G401.6 (cell line): Measurements from ENCODE around the gene ZGPAT.
"Not testable (repeated sequence)": the region's sequence is repeated elsewhere in the genome, so short reads cannot be mapped to it uniquely, and the experiment has no call there.

ENCODE experiments used
- FAIRE-seq: peaks from 2 replicates; lab custom pipeline; 2012; peaks lifted over from hg19 to GRCh38; lab: Jason Lieb, UNC

ZGPAT gene, protein sequence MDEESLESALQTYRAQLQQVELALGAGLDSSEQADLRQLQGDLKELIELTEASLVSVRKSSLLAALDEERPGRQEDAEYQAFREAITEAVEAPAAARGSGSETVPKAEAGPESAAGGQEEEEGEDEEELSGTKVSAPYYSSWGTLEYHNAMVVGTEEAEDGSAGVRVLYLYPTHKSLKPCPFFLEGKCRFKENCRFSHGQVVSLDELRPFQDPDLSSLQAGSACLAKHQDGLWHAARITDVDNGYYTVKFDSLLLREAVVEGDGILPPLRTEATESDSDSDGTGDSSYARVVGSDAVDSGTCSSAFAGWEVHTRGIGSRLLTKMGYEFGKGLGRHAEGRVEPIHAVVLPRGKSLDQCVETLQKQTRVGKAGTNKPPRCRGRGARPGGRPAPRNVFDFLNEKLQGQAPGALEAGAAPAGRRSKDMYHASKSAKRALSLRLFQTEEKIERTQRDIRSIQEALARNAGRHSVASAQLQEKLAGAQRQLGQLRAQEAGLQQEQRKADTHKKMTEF

DNA sequence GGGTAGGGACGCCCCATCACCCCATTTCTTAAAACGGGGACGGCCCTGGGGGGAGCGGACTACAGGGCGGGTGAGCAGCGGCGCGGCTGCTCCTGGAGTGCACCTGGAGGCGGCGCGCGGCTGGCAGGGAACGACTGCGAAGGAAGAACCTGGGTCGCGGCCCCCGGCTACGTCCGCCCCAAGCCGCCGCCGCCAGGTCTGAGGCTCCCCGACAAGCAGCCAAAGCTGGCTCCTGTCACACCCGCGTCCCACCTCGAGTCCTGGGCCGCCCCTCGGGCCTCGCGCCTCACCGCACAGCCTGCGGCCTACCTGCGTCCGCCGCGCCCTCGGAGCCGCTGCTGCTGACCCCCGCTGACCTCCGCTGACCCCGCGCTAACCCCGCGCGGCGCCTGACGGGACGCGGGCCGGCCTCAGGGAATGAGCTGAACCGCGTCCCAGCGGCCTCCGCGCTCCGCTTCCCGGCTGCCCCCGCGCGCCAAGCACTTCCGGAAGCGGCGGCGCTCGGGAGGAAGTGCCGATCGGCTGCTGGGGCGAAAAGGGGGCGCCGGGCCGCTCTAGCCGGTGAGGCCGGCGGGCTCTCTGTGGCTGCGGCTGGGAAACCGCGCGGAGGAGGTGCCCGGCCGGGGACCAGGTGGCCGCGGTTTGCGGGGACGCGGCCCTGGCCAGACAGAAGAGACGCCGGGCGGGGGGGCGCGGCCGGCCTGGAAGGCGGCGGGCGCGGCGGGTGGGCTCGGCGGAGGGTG, at the start of gene ZGPAT, which contains the start of gene ARFRP1:
TSS of gene ZGPAT (plus strand) at position 482 of the 743 bp plus-strand sequence. CDS start 542 bp downstream, outside the sequence.
TSS of gene ARFRP1 (minus strand) at position 419 of the 743 bp plus-strand sequence. CDS start 885 bp downstream, outside the sequence.
- no peak for FAIRE-seq

DNA sequence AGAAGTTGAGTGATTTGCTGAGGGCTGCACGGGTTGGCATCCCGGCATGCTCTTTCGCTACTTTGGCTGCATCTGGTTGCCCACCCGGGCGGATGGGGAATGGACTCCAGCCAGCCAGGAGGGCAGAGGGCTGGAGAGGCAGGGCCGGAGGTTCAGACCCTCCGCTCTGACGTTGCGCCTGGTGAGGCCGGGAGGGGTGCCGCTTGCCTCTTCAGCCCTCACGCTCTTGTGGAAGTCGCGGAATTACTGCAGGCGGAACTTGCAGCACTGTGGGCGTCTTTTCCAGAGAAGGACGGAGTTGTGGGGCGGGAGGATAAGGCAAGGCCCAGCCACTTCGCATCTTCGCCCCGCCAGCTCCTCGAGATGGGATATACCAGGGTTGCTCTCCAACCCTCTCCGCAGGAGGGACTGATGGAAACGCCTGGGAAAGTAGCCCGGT, 49.1 kb upstream of the ZGPAT start:
- FAIRE-seq, result no peak

DNA sequence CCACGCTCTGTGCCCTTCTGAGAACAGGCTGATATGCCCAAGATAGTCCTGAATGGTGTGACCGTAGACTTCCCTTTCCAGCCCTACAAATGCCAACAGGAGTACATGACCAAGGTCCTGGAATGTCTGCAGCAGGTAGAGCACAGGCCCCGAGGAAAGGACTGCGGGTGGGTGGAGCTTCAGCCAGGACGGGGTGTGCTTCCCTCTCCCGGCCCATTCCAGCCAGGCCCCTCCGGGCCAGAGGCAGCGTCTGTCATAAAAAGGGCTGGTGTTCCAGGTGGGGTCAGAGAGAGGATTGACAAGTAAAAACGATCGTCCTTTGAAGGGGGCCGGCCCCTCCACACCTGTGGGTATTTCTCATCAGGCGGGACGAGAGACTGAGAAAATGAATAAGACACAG, 48.5 kb upstream of the ZGPAT start:
- FAIRE-seq, result no peak

DNA sequence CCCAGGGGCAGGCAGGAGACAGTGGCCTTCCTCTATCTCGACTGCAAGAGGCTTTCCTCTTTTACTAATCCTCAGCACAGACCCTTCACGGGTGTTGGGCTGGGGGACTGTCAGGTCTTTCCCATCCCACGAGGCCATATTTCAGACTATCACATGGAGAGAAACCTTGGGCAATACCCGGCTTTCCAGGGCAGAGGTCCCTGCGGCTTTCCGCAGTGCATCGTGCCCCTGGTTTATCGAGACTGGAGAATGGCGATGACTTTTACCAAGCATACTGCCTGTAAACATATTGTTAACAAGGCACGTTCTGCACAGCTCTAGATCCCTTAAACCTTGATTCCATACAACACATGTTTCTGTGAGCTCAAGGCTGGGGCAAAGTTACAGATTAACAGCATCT, 47.7 kb upstream of the ZGPAT start:
- FAIRE-seq, result not testable (repeated sequence)

DNA sequence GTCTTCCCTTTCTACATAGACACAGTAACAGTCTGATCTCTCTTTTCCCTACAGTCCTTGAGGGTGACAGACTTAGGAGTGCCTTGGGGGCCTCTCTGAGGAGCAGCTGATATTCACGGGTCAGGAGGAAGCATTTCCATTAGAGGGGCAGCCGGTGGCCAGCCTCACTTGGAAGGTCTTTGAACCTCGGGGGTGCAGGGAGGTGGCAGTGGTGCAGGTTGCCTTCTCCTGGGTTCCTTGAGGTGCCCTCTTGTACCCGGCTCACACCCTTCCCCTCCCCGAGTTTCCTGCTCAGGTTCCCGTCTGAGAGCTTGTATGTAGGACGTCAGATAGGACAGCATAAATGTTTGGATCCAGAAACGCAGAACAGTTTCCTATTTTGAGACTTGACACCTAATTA, 47.2 kb upstream of the ZGPAT start:
- FAIRE-seq, result no peak

DNA sequence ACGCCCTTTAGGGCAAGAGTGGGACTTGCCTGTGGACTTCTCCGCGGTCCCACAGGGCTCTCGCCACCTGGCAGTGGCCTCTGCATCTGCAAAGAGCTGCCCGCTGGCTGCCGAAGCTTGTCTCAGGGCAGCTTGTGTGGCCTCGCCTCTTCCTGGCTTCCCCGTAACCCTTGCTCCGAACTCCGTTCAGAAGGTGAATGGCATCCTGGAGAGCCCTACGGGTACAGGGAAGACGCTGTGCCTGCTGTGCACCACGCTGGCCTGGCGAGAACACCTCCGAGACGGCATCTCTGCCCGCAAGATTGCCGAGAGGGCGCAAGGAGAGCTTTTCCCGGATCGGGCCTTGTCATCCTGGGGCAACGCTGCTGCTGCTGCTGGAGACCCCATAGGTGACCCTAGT, 46.7 kb upstream of the ZGPAT start:
- no peak for FAIRE-seq

DNA sequence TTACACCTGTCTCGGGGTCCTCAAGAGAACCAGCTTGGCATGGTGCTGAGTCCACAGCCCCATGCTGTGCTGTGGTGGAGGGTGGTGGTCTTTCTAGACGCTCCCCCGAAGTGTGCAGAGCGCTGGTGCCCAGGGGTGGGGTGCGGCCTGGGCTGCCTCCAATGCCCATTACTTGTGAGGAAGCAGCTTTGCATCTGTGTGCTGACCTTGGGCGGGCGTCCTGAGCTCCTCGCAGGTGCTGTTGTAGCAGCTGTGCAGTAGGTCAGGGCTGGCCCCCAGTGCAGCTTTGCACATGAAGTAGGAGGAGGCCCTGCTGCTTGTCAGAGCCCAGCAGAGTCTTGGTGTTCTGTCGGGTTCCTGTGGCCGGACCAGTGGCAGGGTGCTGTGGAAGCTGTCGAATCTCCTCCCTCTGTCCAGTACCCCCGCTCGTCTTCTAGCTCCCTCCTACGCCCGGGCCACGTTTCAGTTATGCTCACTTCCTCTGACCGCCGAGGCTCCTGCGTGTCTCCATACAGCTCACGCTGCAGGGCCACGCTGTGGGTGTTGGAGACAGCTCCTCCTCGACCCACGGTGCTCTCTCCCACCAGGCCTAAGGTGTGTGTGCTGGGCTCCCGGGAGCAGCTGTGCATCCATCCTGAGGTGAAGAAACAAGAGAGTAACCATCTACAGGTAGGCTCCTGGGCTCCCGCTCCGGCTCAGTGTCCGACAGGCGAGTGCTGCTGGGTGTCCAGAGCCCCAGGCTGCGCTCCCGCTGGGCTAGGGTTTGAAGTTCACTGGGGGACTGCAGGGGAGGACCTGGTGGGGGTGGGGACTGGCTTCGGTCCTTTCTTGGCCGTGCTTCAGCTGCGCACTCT, 45.7 kb upstream of the ZGPAT start:
- FAIRE-seq, result no peak

DNA sequence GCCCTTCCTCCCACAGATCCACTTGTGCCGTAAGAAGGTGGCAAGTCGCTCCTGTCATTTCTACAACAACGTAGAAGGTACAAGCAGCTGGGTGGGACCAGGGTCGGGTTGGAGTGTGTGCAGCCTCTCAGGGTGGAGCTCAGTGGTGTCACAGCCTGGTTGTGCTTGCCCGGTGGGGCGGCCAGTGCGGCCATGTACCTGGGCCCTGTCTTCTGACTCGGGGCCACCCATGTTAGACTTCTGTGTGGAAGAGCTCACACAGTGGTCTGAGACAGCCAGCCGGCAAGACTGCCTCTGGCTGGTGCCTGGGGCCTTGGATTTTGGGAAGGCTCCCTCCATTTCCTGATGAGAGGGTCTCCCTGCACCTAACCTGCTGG, 45.0 kb upstream of the ZGPAT start:
- FAIRE-seq, result no peak

DNA sequence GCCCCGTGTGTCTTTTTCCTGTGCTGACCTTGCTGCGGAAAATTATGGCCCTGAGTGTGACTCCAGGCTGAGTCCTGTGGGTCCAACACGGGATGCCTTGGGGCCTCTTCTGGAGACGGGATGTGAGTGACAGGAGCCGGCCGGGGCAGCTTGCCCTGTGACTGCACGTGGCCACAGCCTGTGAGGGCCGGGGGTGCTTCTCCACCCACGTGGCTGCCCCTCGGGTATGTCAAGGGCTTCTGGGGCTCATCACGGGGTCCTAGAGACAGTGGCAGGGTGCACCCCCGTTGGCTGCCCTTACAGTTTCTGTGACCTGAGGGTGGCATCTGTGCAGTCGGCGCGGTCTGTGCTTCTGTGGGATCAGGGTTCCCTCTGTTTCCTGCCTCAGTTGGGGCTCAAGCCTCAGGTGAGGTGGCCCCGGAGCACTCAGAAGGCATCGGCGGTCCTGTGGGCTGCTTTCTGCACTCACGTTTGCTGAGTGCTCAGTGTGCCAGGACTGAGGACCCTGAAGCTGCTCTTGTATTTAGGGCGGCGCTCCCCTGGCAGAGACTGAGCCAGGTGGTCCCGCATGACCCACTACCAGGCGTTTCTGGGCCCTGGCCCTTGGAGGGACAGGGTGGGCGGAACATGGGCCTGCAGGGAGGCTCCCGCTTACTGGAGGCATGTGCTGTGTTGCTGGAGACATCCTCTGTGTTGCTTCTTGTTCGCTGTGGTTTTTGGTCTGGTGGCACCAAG, 44.3 kb upstream of the ZGPAT start:
- no peak for FAIRE-seq

DNA sequence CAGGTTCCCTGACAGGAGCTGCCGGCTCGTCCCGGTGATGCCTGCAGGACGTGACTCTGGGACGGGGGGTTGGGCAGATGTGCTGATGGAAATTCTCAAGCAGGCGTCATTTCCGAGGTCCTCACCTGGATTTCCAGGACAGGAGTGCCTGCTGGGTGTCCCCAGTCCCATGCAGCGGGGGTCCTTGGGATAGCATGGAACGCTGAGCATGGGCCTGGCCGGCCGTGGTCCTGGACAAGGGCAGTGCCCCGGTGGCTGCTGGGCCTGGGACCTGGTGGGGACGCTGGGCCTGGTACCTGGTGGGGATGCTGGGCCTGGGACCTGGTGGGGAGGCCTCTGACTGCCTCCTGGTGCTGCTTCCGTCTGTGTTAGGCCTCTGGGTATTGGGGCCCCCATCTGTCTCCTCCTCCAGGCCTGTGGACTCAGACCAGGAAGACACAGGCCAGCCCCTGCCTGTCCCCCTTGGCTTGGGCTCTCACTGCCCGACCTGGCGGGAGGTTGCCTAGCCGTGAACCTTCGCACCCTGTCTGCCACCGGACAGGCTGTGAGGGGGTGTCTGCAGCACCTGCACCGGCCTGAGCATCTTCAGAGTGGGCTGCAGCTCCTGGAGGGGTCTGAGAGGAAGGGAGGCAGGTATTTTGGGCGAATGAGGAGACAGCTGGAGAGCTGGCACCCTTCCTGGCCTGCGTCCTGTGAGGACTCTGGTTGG, 43.5 kb upstream of the ZGPAT start:
- FAIRE-seq, result no peak

DNA sequence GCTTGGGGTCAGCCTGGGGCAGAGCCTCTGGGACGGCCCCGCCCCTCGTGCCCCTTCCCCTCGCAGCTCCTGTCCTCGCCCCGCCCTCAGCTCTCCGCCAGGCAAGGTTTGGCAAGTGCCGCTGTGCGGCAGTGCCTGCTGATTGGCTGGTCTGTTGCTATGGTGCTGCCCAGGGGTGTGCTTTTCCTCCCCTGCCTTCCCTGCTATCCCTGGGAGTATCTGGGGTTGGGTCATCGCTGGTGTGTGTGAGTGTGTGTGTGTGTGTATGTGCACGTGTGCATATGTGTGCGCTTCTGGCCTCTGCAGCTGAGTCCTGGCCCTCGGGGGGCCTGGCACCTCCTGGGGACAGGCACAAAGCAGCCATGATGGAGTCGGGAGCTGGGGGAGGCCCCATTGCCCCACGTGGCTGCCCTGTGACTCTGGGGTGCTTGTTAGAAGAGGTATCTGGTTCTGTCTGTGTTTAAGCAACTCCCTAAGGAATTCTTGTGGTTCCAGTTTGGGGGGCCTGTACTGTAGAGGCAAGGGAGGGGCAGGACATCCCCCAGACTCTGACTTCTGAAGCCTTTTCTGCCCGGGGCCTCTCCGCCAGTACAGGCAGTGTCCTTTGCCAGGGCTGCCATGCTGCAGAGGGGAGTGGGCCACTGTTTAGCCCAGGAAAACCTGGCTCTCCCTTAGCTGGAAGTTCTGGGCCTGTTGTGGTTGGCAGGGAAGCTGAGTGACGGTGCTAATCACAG, 42.8 kb upstream of the ZGPAT start:
- no peak for FAIRE-seq

DNA sequence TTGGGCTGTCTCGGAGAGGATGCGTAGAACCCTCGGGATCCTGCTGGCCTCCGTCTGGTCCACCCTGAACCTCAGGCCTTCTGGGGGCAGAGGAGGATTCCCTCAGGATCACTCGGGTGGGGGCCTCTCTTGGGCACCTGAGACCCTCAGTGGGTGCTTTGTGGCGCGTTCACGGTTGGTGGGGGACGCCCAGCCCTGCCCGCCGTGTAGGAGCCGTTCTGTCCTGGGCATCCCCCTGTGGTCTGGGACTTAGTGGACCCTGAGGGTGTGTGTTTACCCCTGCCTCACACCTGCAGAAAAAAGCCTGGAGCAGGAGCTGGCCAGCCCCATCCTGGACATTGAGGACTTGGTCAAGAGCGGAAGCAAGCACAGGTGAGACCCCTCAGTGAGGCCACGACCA, 42.1 kb upstream of the ZGPAT start:
- no peak for FAIRE-seq

DNA sequence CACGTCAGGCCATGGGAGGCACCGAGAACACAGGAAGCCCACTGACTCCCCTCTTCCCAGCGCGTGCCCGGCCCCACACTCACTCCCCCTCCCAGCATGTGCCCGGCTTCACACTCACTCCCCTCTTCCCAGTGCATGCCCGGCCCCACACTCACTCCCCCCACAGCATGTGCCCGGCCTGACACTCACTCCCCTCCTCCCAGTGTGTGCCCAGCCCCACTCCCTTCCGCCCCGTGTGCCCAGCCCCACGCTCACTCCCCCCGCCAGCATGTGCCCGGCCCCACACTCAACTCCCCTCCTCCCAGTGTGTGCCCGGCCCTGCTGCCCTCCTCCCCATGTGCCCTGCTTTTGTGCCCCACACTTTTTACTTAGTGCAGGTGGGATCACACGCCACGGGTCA, 40.0 kb upstream of the ZGPAT start:
- no peak for FAIRE-seq

DNA sequence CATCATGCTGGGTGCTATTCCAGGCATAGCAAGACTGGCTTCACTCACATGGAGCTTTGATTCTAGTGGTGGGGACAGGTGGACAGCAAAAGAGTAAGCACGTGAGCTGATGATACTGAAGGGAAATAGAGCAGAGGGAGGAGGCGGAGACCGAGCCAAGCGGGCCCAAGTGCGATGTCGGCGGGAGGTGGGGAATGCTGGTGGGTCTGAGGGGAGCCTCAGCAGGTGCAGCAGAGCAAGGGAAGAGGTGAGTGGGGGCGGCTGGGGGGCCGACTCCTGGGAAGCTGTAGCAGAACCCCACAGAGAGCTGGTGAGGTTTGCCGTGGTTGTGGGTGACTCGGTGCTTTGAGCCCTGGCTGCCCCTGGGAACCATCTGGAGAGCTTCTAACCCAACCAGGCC, 39.5 kb upstream of the ZGPAT start:
- no peak for FAIRE-seq

DNA sequence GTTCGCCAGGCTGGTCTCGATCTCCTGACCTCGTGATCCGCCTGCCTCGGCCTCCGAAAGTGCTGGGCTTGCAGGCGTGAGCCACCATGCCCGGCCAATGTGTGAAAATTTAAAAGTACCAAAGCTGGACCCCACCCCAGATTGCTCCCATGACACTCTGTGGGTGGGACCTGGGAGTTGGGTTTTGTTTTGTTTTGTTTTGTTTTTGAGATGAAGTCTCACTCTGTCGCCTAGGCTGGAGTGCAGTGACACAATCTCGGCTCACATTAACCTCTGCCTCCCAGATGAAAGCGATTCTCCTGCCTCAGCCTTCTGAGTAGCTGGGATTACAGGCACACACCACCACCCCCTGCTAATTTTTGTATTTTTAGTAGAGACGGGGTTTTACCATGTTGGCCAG, 36.1 kb upstream of the ZGPAT start:
- FAIRE-seq, result not testable (repeated sequence)

DNA sequence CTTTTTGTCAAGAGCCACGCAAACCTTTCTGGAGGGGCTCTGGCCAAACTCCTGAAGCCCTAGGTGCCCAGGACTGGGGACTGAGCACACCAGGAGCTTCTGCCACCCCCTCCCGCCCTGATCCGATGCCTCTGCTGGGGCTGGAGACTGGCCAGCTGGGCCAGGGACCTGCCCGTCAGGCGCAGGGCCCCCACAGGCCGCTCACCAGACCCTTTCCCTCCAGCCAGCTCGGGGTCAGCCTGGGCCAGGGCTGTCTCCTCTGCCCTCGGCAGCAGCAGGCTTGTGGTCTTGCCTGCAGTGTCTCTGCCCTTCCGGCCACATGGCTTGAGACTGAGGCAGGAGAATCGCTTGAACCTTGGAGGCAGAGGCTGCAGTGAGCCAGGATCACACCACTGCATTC, 35.2 kb upstream of the ZGPAT start:
- no peak for FAIRE-seq

DNA sequence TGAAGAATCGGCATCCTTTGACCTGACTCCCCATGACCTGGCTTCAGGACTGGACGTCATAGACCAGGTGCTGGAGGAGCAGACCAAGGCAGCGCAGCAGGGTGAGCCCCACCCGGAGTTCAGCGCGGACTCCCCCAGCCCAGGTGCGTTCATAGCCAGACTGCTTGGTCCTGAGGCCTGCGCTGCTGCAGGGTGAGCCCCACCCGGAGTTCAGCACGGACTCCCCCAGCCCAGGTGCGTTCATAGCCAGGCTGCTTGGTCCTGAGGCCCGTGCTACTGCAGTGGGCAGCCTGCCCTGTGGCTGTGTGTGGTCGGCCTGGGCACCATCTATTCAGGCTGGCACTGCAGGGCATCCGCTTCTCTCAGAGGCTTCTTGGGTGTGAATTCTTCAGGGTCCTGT, 33.9 kb upstream of the ZGPAT start:
- FAIRE-seq, result no peak

DNA sequence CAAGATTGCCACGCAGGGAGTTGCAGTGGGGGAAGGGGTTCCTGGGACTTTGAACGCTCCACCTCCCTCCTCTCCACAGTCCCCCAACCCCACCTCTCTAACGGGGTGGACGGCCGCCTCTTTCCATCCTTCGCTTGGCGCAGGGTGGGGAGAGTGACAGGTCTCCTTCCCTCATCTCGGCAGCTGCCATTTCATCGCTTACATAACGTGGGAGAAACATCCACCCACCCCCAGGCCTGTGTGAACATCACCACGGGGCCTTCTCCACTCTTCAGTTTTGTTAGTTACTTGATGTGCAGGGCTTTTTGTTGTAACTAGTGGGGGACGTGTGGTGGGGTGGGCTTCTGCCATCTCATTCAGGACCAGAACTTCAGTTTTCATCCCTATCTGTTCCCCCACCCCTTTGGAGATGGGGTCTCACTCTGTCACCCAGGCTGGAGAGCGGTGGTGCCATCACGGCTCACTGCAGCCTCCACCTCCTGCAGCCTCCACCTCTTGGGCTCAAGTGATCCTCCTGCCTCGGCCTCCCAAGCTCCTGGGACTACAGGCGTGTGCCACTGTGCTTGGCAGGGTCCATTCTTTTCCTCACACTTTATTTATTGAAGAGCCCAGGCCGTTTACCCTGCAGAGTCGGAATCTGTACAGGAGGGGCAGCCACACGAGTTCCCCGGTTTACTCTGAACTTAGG, 32.0 kb upstream of the ZGPAT start:
- no peak for FAIRE-seq

DNA sequence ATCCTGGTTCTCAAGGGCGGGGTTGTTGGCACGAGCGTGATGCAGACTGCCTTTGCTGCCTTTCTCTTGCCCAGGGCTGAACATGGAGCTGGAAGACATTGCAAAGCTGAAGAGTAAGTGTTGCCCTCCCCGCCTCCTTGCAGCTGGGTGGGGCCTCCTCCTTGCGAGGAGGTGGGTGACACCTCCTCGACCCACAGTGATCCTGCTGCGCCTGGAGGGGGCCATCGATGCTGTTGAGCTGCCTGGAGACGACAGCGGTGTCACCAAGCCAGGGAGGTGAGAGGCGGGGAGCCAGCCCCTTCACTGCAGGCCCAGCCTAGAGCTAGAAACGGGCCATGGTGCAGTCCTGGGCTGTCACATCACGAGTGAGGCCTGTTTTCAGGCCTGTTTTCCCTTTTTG, 29.8 kb upstream of the ZGPAT start:
- FAIRE-seq, result no peak
